H9 (cell line): ENCODE results near the gene KLHL1. TPM values are rescaled to one million over a fixed set of nuclear protein-coding genes. Genes with fewer than 3 reads are reported as not detected.

Experiments used
- DNase-seq: peaks from one replicate; pipeline ENCODE4 v3.0.0-alpha.2; 2017
- H2AFZ ChIP-seq: one replicate; pipeline ENCODE4 v1.6.1; 2013; ENCODE audit warnings: mild to moderate bottlenecking, low read length, control low read depth, moderate library complexity
- H2AK5ac ChIP-seq: 2 replicates; pipeline ENCODE4 v1.6.1; 2013; ENCODE audit warnings: low read length, control low read depth, mixed read lengths; ENCODE audit not compliant: insufficient read length
- H2BK120ac ChIP-seq: one replicate; pipeline ENCODE4 v1.6.1; 2013; ENCODE audit warnings: low read depth, mild to moderate bottlenecking, low read length, control low read depth, inconsistent platforms; ENCODE audit not compliant: poor library complexity, severe bottlenecking
- H2BK12ac ChIP-seq: 2 replicates; pipeline ENCODE4 v1.6.1; 2013; ENCODE audit warnings: low read length, control low read depth, mixed read lengths, low read depth; ENCODE audit not compliant: insufficient read length
- H2BK15ac ChIP-seq: 2 replicates; pipeline ENCODE4 v1.6.1; 2013; ENCODE audit warnings: low read depth, low read length, control low read depth
- H2BK20ac ChIP-seq: one replicate; pipeline ENCODE4 v1.6.1; 2013; ENCODE audit warnings: low read depth, mild to moderate bottlenecking, low read length, control low read depth, inconsistent platforms; ENCODE audit not compliant: poor library complexity, severe bottlenecking
- H2BK5ac ChIP-seq: 2 replicates; pipeline ENCODE4 v1.6.1; 2013; ENCODE audit warnings: low read length, control low read depth, mixed read lengths; ENCODE audit not compliant: insufficient read length
- H3K14ac ChIP-seq: 2 replicates; pipeline ENCODE4 v1.6.1; 2013; ENCODE audit warnings: low read length, control low read depth; ENCODE audit not compliant: insufficient read depth
- H3K18ac ChIP-seq: 2 replicates; pipeline ENCODE4 v1.6.1; 2013; ENCODE audit warnings: low read depth, mild to moderate bottlenecking, mixed read lengths, low read length, control low read depth; ENCODE audit not compliant: insufficient read length
- H3K23ac ChIP-seq: 2 replicates; pipeline ENCODE4 v1.6.1; 2013; ENCODE audit warnings: low read length, control low read depth, mixed read lengths, low read depth; ENCODE audit not compliant: insufficient read length
- H3K23me2 ChIP-seq: 2 replicates; pipeline ENCODE4 v1.6.1; 2013; ENCODE audit warnings: low read depth, mild to moderate bottlenecking, mixed read lengths, low read length, control low read depth; ENCODE audit not compliant: insufficient read length, poor library complexity, severe bottlenecking
- H3K27ac ChIP-seq: 2 replicates; pipeline ENCODE4 v1.5.1; 2013; ENCODE audit warnings: low read length, control low read depth, mixed read lengths, low read depth; ENCODE audit not compliant: insufficient read length
- H3K27me3 ChIP-seq: 2 replicates; pipeline ENCODE4 v1.6.1; 2013; ENCODE audit warnings: low read length, control low read depth, inconsistent platforms; ENCODE audit not compliant: insufficient read depth
- H3K4ac ChIP-seq: 2 replicates; pipeline ENCODE4 v1.6.1; 2013; ENCODE audit warnings: low read depth, mild to moderate bottlenecking, control low read depth, inconsistent platforms, low read length, moderate library complexity
- H3K4me1 ChIP-seq: 2 replicates; pipeline ENCODE4 v1.6.1; 2013; ENCODE audit warnings: low read length, control low read depth, inconsistent platforms; ENCODE audit not compliant: insufficient read depth
- H3K4me2 ChIP-seq: 2 replicates; pipeline ENCODE4 v1.6.1; 2013; ENCODE audit warnings: low read length, control low read depth, mixed read lengths; ENCODE audit not compliant: insufficient read length, insufficient read depth
- H3K56ac ChIP-seq: 2 replicates; pipeline ENCODE4 v1.6.1; 2013; ENCODE audit warnings: low read depth, mild to moderate bottlenecking, mixed read lengths, low read length, control low read depth; ENCODE audit not compliant: insufficient read length
- H3K79me1 ChIP-seq: 2 replicates; pipeline ENCODE4 v1.6.1; 2013; ENCODE audit warnings: low read depth, mild to moderate bottlenecking, moderate library complexity, low read length, control low read depth, inconsistent platforms; ENCODE audit not compliant: insufficient read depth, poor library complexity, severe bottlenecking
- H3K79me2 ChIP-seq: 2 replicates; pipeline ENCODE4 v1.6.1; 2013; ENCODE audit warnings: low read length, control low read depth, inconsistent platforms; ENCODE audit not compliant: insufficient read depth
- H3K9ac ChIP-seq: 2 replicates; pipeline ENCODE4 v1.6.1; 2013; ENCODE audit warnings: low read length, control low read depth, mixed read lengths; ENCODE audit not compliant: insufficient read length; ENCODE audit errors: extremely low read depth
- H3K9me3 ChIP-seq: one replicate; pipeline ENCODE4 v1.6.1; 2013; ENCODE audit warnings: low read depth, low read length, inconsistent platforms; ENCODE audit not compliant: control insufficient read depth
- H3T11ph ChIP-seq: one replicate; pipeline ENCODE4 v1.6.1; 2013; ENCODE audit warnings: mild to moderate bottlenecking, low read length, control low read depth, inconsistent platforms
- H4K20me1 ChIP-seq: one replicate; pipeline ENCODE4 v1.6.1; 2013; ENCODE audit not compliant: control insufficient read depth, insufficient read length, insufficient read depth
- H4K5ac ChIP-seq: 2 replicates; pipeline ENCODE4 v1.6.1; 2013; ENCODE audit warnings: low read depth, mild to moderate bottlenecking, mixed read lengths, low read length, control low read depth; ENCODE audit not compliant: insufficient read length
- H4K8ac ChIP-seq: replicated peaks from 2 replicates; pipeline ENCODE4 v1.6.1; 2013; ENCODE audit warnings: low read length, control low read depth, mixed read lengths, low read depth; ENCODE audit not compliant: insufficient read length
- H4K91ac ChIP-seq: 2 replicates; pipeline ENCODE4 v1.6.1; 2013; ENCODE audit warnings: low read depth, mild to moderate bottlenecking, moderate library complexity, mixed read lengths, low read length, control low read depth; ENCODE audit not compliant: insufficient read length
- H3K27ac Mint-ChIP-seq, 3 experiments: 2 replicates in 2 of 3; 3 replicates in 1 of 3; pipeline ENCODE4 v1.8.0; 2020 to 2021; ENCODE audit warnings: mixed read lengths in 3 of 3, mild to moderate bottlenecking in 1 of 3, moderate library complexity in 1 of 3
- H3K27me3 Mint-ChIP-seq: 2 replicates; pipeline ENCODE4 v1.8.0; 2021; ENCODE audit warnings: low read depth, mild to moderate bottlenecking, moderate library complexity, mixed read lengths
- H3K36me3 Mint-ChIP-seq, 3 experiments: 2 replicates in 2 of 3; 3 replicates in 1 of 3; pipeline ENCODE4 v1.8.0; 2020 to 2021; ENCODE audit warnings: low read depth in 3 of 3, mixed read lengths in 3 of 3; ENCODE audit not compliant: insufficient read depth in 1 of 3
- H3K4me1 Mint-ChIP-seq, 2 experiments: 2 replicates each; pipeline ENCODE4 v1.8.0; 2020; ENCODE audit warnings: mixed read lengths in 2 of 2
- H3K4me3 Mint-ChIP-seq, 2 experiments: 2 replicates in 1 of 2; 3 replicates in 1 of 2; pipeline ENCODE4 v1.8.0; 2020 to 2021; ENCODE audit warnings: mild to moderate bottlenecking in 2 of 2, mixed read lengths in 2 of 2, moderate library complexity in 1 of 2
- H3K9me3 Mint-ChIP-seq, 2 experiments: 2 replicates in 1 of 2; 3 replicates in 1 of 2; pipeline ENCODE4 v1.8.0; 2020; ENCODE audit warnings: mild to moderate bottlenecking in 2 of 2, mixed read lengths in 2 of 2, moderate library complexity in 1 of 2
- CTCF ChIP-seq: fragments of 200-600 bp; sonication (generic); conservative IDR thresholded peaks from 3 replicates; pipeline ENCODE4 v1.8.0; 2021; ENCODE audit warnings: antibody characterized with exemption, mild to moderate bottlenecking
- WGBS: extraction: QIAGEN DNeasy Blood & Tissue Kit; methylation state at CpG from one replicate; pipeline ENCODE4 v1.1.7; 2013; ENCODE audit warnings: missing lambda C conversion rate, low lambda C conversion rate, mixed read lengths; ENCODE audit not compliant: insufficient read length; ENCODE audit errors: extremely low coverage; 5-methylcytosine and 5-hydroxymethylcytosine counted together
- total RNA-seq: library from RNA; stranded (reverse); gene quantifications from 2 replicates; pipeline ENCODE4 v1.2.1, GENCODE V29; 2021

The KLHL1 gene
- total RNA-seq, 1 experiment from 2014 or later, result not detected

DNA sequence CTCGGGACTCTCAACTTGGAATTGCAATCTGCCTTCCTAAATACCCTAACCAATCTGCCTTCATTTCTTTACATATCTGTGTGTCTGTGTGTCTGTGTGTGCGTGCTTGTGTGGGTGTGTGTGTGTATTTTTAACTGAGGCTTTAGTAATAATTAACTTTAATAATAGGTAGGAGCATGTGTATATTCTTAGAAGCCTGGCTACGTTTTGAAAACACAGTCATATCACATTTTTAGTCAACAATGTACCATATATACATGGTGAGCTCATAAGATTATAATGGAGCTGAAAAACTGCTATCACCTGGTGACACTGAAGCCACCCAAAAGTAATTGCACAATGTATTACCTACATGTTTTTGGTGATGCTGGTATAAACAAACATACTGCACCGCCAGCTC lies 66.1 kb downstream of the KLHL1 start:
- no peak overlapping the region for H2BK20ac ChIP-seq
- no peaks in the 10 kb centered on the region for H3K36me3 Mint-ChIP-seq
- no peak overlapping the region for H2BK15ac ChIP-seq
- H3K4me3 Mint-ChIP-seq, result no peak overlapping the region
- no peaks in the 10 kb centered on the region for H3K4me1 Mint-ChIP-seq
- no peak overlapping the region for H2BK12ac ChIP-seq
- no peaks in the 10 kb centered on the region for H3K23me2 ChIP-seq
- H3K79me2 ChIP-seq, result no peaks in the 10 kb centered on the region
- H3K4ac ChIP-seq, result no peak overlapping the region
- H3K9me3 ChIP-seq, result no peaks in the 10 kb centered on the region
- H3K27me3 ChIP-seq, result no peaks in the 10 kb centered on the region
- H2AFZ ChIP-seq, result no peak overlapping the region
- no peak overlapping the region for H3K9ac ChIP-seq
- H3T11ph ChIP-seq, result no peak overlapping the region
- no peaks in the 10 kb centered on the region for H3K79me1 ChIP-seq
- H3K27me3 Mint-ChIP-seq, result no peaks in the 10 kb centered on the region
- H3K23ac ChIP-seq, result no peak overlapping the region
- H3K27ac Mint-ChIP-seq, result no peak overlapping the region
- no peak overlapping the region for H3K56ac ChIP-seq
- H3K18ac ChIP-seq, result no peak overlapping the region
- no peaks in the 10 kb centered on the region for H4K20me1 ChIP-seq
- no peak overlapping the region for H2AK5ac ChIP-seq
- H3K4me2 ChIP-seq, result no peak overlapping the region
- H3K14ac ChIP-seq, result no peak overlapping the region
- H3K27ac ChIP-seq, result no peak overlapping the region
- H2BK120ac ChIP-seq, result no peak overlapping the region
- H4K8ac ChIP-seq, result no peak overlapping the region
- no peaks in the 10 kb centered on the region for H3K4me1 ChIP-seq
- H4K91ac ChIP-seq, result no peak overlapping the region
- H2BK5ac ChIP-seq, result no peak overlapping the region
- no peak for DNase-seq
- WGBS, result no CpG with 5 or more reads among the region's 4 CpGs
- H4K5ac ChIP-seq, result no peak overlapping the region
- no peaks in the 10 kb centered on the region for H3K9me3 Mint-ChIP-seq
- TF ChIP-seq CTCF, result no peak
